Measurements from ENCODE around the gene KIF23. TPM values are rescaled to one million over a fixed set of nuclear protein-coding genes. Genes with fewer than 3 reads are reported as not detected.

The KIF23 gene
- total and polyA plus RNA-seq, 2 experiments from 2014 or later, result 52.9 to 103 TPM

DNA sequence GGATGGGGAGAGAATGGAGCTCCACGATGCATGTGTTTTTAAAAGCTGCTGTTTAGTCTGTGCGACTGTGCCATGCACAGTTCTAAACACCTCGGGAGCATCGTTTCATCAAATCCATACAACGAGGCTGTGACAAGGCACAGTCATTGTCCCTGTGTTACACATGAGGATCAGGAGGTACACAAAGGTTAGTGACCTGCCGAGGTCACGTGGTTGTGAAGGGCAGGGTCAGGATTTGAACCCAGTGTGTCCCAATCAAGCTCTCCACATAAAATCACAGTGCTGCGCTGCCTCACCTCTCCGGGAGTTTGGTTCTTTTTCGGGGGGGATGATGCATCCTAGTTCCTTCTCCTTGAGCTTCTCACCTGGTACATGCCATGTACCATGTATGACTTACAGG, 18.7 kb upstream of the KIF23 start:
- DNase-seq (ENCODE audit: low spot score) (no peak), ATAC-seq (no peak)
- Histone ChIP-seq H2AFZ (no peak overlapping the region), H3K9me2 (ENCODE audit: insufficient read depth) (no peaks in the 10 kb centered on the region), H3F3A (replicated peaks; ENCODE audit: low read depth) (no peaks in the 10 kb centered on the region), H3K4me2 (no peak overlapping the region; the same call in 1 of the 2 replicates), H3K4me3 (no peak overlapping the region), H3K27me3 (ENCODE audit: insufficient read depth) (no peaks in the 10 kb centered on the region), H3K79me2 (replicated peaks; ENCODE audit: insufficient read depth) (no peaks in the 10 kb centered on the region), H3K36me3 (ENCODE audit: insufficient read depth) (no peaks in the 10 kb centered on the region), H3K27ac (ENCODE audit: low read depth) (no peak overlapping the region), H3K4me1 (ENCODE audit: insufficient read depth) (peaks cover 12% of the 10 kb centered on the region; the same call in 1 of the 2 replicates), H4K20me1 (replicated peaks; ENCODE audit: insufficient read depth) (no peaks in the 10 kb centered on the region)
- Mint-ChIP-seq H3K36me3 (ENCODE audit: low read depth) (peaks cover 4% of the 10 kb centered on the region; the same call in 2 of the 3 replicates), H3K4me1 (peaks cover 25% of the 10 kb centered on the region), H3K27me3 (ENCODE audit: insufficient read depth, low read depth, poor library complexity) (peaks cover 15% of the 10 kb centered on the region), H3K27ac (no peak overlapping the region), H3K9me3 (no peaks in the 10 kb centered on the region; the same call in 2 of the 3 replicates), H3K4me3 (no peak overlapping the region)
- no peak for TF ChIP-seq ZNF114 (CRISPR knock-in tag; IDR thresholded peaks at IDR 0.05)
- TF ChIP-seq, protein P1, sequence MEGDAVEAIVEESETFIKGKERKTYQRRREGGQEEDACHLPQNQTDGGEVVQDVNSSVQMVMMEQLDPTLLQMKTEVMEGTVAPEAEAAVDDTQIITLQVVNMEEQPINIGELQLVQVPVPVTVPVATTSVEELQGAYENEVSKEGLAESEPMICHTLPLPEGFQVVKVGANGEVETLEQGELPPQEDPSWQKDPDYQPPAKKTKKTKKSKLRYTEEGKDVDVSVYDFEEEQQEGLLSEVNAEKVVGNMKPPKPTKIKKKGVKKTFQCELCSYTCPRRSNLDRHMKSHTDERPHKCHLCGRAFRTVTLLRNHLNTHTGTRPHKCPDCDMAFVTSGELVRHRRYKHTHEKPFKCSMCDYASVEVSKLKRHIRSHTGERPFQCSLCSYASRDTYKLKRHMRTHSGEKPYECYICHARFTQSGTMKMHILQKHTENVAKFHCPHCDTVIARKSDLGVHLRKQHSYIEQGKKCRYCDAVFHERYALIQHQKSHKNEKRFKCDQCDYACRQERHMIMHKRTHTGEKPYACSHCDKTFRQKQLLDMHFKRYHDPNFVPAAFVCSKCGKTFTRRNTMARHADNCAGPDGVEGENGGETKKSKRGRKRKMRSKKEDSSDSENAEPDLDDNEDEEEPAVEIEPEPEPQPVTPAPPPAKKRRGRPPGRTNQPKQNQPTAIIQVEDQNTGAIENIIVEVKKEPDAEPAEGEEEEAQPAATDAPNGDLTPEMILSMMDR (conservative IDR thresholded peaks at IDR 0.05; ENCODE audit: low read depth in 2 of 2), result no peak
- TF ChIP-seq ZNF331 (CRISPR knock-in tag; IDR thresholded peaks at IDR 0.05; ENCODE audit: low read depth), result no peak
- no peak for TF ChIP-seq STAT1 (IDR thresholded peaks at IDR 0.05; ENCODE audit: unreplicated experiment)
- TF ChIP-seq, protein P2, sequence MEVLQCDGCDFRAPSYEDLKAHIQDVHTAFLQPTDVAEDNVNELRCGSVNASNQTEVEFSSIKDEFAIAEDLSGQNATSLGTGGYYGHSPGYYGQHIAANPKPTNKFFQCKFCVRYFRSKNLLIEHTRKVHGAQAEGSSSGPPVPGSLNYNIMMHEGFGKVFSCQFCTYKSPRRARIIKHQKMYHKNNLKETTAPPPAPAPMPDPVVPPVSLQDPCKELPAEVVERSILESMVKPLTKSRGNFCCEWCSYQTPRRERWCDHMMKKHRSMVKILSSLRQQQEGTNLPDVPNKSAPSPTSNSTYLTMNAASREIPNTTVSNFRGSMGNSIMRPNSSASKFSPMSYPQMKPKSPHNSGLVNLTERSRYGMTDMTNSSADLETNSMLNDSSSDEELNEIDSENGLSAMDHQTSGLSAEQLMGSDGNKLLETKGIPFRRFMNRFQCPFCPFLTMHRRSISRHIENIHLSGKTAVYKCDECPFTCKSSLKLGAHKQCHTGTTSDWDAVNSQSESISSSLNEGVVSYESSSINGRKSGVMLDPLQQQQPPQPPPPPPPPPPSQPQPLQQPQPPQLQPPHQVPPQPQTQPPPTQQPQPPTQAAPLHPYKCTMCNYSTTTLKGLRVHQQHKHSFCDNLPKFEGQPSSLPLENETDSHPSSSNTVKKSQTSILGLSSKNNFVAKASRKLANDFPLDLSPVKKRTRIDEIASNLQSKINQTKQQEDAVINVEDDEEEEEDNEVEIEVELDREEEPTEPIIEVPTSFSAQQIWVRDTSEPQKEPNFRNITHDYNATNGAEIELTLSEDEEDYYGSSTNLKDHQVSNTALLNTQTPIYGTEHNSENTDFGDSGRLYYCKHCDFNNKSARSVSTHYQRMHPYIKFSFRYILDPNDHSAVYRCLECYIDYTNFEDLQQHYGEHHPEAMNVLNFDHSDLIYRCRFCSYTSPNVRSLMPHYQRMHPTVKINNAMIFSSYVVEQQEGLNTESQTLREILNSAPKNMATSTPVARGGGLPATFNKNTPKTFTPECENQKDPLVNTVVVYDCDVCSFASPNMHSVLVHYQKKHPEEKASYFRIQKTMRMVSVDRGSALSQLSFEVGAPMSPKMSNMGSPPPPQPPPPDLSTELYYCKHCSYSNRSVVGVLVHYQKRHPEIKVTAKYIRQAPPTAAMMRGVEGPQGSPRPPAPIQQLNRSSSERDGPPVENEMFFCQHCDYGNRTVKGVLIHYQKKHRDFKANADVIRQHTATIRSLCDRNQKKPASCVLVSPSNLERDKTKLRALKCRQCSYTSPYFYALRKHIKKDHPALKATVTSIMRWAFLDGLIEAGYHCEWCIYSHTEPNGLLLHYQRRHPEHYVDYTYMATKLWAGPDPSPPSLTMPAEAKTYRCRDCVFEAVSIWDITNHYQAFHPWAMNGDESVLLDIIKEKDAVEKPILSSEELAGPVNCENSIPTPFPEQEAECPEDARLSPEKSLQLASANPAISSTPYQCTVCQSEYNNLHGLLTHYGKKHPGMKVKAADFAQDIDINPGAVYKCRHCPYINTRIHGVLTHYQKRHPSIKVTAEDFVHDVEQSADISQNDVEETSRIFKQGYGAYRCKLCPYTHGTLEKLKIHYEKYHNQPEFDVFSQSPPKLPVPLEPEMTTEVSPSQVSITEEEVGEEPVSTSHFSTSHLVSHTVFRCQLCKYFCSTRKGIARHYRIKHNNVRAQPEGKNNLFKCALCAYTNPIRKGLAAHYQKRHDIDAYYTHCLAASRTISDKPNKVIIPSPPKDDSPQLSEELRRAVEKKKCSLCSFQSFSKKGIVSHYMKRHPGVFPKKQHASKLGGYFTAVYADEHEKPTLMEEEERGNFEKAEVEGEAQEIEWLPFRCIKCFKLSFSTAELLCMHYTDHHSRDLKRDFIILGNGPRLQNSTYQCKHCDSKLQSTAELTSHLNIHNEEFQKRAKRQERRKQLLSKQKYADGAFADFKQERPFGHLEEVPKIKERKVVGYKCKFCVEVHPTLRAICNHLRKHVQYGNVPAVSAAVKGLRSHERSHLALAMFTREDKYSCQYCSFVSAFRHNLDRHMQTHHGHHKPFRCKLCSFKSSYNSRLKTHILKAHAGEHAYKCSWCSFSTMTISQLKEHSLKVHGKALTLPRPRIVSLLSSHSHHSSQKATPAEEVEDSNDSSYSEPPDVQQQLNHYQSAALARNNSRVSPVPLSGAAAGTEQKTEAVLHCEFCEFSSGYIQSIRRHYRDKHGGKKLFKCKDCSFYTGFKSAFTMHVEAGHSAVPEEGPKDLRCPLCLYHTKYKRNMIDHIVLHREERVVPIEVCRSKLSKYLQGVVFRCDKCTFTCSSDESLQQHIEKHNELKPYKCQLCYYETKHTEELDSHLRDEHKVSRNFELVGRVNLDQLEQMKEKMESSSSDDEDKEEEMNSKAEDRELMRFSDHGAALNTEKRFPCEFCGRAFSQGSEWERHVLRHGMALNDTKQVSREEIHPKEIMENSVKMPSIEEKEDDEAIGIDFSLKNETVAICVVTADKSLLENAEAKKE (CRISPR knock-in tag; IDR thresholded peaks at IDR 0.05), result no peak
- no peak for TF ChIP-seq JUNB (IDR thresholded peaks at IDR 0.05; ENCODE audit: unreplicated experiment)
- no peak for TF ChIP-seq POLR2AphosphoS5 (IDR thresholded peaks at IDR 0.05; ENCODE audit: low read depth)
- no peak for TF ChIP-seq NANOG (IDR thresholded peaks at IDR 0.05; ENCODE audit: borderline replicate concordance)
- TF ChIP-seq CREB1 (CRISPR knock-in tag; IDR thresholded peaks at IDR 0.05; ENCODE audit: low read depth), result no peak
- no peak for TF ChIP-seq EZH2phosphoT487 (IDR thresholded peaks at IDR 0.05; ENCODE audit: unreplicated experiment)
- no peak for TF ChIP-seq EZH2 (IDR thresholded peaks at IDR 0.05; ENCODE audit: low read depth, unreplicated experiment)
- TF ChIP-seq, protein P3, sequence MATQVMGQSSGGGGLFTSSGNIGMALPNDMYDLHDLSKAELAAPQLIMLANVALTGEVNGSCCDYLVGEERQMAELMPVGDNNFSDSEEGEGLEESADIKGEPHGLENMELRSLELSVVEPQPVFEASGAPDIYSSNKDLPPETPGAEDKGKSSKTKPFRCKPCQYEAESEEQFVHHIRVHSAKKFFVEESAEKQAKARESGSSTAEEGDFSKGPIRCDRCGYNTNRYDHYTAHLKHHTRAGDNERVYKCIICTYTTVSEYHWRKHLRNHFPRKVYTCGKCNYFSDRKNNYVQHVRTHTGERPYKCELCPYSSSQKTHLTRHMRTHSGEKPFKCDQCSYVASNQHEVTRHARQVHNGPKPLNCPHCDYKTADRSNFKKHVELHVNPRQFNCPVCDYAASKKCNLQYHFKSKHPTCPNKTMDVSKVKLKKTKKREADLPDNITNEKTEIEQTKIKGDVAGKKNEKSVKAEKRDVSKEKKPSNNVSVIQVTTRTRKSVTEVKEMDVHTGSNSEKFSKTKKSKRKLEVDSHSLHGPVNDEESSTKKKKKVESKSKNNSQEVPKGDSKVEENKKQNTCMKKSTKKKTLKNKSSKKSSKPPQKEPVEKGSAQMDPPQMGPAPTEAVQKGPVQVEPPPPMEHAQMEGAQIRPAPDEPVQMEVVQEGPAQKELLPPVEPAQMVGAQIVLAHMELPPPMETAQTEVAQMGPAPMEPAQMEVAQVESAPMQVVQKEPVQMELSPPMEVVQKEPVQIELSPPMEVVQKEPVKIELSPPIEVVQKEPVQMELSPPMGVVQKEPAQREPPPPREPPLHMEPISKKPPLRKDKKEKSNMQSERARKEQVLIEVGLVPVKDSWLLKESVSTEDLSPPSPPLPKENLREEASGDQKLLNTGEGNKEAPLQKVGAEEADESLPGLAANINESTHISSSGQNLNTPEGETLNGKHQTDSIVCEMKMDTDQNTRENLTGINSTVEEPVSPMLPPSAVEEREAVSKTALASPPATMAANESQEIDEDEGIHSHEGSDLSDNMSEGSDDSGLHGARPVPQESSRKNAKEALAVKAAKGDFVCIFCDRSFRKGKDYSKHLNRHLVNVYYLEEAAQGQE (IDR thresholded peaks at IDR 0.05; ENCODE audit: unreplicated experiment), result no peak
- TF ChIP-seq, protein P4, sequence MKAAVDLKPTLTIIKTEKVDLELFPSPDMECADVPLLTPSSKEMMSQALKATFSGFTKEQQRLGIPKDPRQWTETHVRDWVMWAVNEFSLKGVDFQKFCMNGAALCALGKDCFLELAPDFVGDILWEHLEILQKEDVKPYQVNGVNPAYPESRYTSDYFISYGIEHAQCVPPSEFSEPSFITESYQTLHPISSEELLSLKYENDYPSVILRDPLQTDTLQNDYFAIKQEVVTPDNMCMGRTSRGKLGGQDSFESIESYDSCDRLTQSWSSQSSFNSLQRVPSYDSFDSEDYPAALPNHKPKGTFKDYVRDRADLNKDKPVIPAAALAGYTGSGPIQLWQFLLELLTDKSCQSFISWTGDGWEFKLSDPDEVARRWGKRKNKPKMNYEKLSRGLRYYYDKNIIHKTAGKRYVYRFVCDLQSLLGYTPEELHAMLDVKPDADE (IDR thresholded peaks at IDR 0.05), result no peak

Measured in GM23338 (cell line).